Effector memory CD8-positive, alpha-beta T cell (primary cell): Measurements from ENCODE around the gene KRT3.

Experiments
- ATAC-seq: fragments of 150-1000 bp; cut with Tn5 transposase; replicated peaks from 2 replicates; pipeline ENCODE4 v1.10.0; 2021; ENCODE audit warnings: mild to moderate bottlenecking, moderate library complexity
- DNase-seq, 3 experiments: peaks; one replicate each; pipeline ENCODE4 v3.0.0; 2021
- H3K27ac Mint-ChIP-seq, 2 donors: one replicate each; pipeline ENCODE4 v1.8.0; 2022; ENCODE audit warnings: mild to moderate bottlenecking in 2 of 2, mixed read lengths in 2 of 2, moderate library complexity in 2 of 2
- H3K27me3 Mint-ChIP-seq, 2 donors: one replicate each; pipeline ENCODE4 v1.8.0; 2022; ENCODE audit warnings: mixed read lengths in 2 of 2
- H3K36me3 Mint-ChIP-seq: one replicate; pipeline ENCODE4 v1.8.0; 2022; ENCODE audit warnings: mild to moderate bottlenecking, moderate library complexity, mixed read lengths; ENCODE audit not compliant: insufficient read depth
- H3K4me1 Mint-ChIP-seq, 2 donors: one replicate each; pipeline ENCODE4 v1.8.0; 2022; ENCODE audit warnings: low read depth in 2 of 2, mixed read lengths in 2 of 2
- H3K4me3 Mint-ChIP-seq, 2 donors: one replicate each; pipeline ENCODE4 v1.8.0; 2022; ENCODE audit warnings: mild to moderate bottlenecking in 2 of 2, mixed read lengths in 2 of 2, moderate library complexity in 2 of 2
- H3K9me3 Mint-ChIP-seq, 2 donors: one replicate each; pipeline ENCODE4 v1.8.0; 2022; ENCODE audit warnings: mixed read lengths in 2 of 2

KRT3 gene

DNA sequence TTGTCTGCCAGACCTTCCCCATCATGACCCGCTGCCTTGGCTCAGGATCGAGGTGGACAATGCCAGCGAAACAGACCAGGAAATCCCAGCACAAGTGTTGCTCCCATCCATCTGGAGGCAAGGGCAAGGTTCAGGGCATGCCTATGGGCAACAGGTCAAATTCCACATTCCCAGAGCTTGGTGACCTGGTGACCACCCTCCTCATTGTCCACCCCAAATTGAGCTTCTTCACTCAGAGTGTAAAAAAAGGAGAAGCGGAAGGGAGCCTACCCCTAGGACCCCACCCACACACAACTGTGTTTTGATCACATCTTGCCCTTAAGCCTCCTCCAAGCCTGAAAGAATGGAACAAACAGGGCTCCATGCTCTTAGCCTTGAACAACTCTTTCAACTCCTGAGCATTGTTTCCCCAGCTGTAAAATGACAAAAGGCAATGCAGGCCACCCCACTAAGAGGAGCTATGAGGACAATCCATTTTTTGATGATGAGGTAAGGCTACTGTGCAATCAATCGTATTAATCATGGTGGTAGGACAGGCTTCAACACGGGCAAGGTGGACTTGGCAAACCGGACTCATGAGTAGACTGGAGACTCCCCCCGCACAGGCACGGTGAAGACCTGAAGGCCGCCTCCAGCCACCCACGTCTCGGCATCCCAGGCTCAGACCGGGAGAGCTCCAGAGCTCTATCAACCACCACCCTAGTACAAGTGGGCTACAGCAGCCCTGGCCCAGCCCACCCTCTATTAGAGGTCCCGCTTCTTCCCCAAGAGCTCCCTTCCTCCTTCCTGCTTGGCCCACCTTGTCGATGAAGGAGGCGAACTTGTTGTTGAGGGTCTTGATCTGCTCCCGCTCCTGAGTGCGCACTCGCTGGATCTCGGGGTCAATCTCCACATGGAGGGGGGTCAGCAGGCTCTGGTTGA, 37.3 kb upstream of the KRT3 start:
- Mint-ChIP-seq H3K36me3 (peaks cover 2% of the 10 kb centered on the region), H3K27ac (peak overlapping the region in 1 of 2 donors; percentile 44), H3K27me3 (peaks cover 0 to 40% of the 10 kb centered on the region in 2 donors), H3K4me3 (no peak overlapping the region), H3K4me1 (peaks cover 15 to 18% of the 10 kb centered on the region in 2 donors), H3K9me3 (no peaks in the 10 kb centered on the region)
- ATAC-seq (no peak), DNase-seq (no peak)

DNA sequence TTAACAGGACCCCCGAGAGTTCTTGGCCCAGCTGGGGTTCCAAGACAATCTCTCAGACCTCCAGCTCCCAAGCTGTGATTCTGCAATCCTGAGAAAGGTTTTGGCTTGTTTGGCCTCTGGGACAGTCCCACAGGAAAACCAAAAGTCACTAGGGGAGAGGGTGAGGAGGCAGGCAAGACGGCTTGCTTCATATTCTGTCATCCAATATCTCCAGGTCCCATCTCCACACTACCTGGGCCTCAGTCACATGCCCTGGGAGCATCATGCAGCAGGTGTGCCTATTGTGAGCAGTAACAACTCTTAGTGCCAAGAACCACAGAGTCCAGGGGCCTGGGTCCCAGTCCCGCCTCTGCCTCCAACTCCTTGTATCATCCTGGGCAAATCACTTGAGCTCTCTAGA, 36.5 kb upstream of the KRT3 start:
- peaks cover 0 to 32% of the 10 kb centered on the region in 2 donors for H3K27me3 Mint-ChIP-seq
- no peak for DNase-seq
- no peak overlapping the region for H3K4me3 Mint-ChIP-seq
- H3K4me1 Mint-ChIP-seq = peaks cover 15 to 17% of the 10 kb centered on the region in 2 donors
- no peak overlapping the region for H3K27ac Mint-ChIP-seq
- H3K9me3 Mint-ChIP-seq = no peaks in the 10 kb centered on the region
- H3K36me3 Mint-ChIP-seq = peaks cover 2% of the 10 kb centered on the region
- no peak for ATAC-seq

DNA sequence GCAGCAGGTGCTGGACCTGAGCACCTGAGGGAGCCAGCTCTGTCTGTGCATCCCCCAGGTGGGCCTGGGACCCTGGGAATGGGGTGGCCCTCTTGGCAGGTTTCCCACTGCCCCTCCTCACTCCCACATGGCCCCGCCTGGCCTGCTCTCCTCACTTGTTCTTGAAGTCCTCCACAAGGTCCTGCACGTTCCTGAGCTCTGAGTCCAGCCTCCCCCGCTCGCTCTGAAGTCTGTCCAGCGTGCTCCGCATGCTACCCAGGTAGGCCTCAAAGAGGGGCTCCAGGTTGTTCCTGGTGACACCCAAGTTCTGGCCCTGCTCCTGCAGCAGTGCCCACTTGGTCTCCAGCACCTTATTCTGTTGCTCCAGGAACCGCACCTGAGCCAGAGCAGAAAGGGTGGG, 35.3 kb upstream of the KRT3 start:
- ATAC-seq (no peak), DNase-seq (no peak)
- Mint-ChIP-seq H3K4me3 (no peak overlapping the region), H3K27me3 (peaks cover 0 to 22% of the 10 kb centered on the region in 2 donors), H3K27ac (peak overlapping the region in 1 of 2 donors; percentile 6), H3K36me3 (peaks cover 2% of the 10 kb centered on the region), H3K4me1 (peaks cover 4 to 8% of the 10 kb centered on the region in 2 donors), H3K9me3 (no peaks in the 10 kb centered on the region)

DNA sequence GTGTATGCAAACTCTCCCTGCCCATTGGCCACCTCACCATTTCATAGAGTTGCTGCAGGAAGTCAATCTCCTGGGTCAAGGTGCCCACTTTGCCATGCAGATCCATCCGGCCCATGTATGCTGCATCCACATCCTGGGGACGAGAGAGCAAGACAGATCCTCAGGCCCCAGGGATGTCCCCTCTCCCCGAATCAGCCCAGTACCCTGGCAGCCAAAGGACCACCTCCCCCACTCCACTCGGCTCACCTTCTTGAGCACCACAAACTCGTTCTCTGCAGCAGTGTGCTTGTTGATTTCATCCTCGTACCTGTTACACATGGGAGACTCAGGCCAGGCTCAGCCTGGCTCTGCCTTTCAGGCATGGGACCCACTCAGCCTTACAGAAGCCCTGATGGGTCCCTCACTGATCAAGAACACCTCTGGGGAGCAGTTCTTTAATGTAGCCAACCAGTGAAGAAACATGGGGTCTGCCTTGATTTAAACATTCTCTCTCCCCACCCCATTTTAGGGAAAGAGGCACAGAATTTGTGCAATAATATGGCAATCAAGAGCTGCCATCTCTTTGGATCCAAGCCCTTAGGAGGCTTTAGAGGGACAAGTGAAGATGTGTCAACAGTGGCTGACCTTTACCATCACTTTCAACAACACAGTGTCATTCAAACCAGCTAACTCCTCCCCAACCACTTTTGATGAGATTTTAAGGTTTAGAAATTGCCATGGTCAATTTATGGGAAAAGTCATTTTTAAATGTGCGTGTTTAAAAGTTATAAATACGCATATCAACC, 34.3 kb upstream of the KRT3 start:
- no peaks in the 10 kb centered on the region for H3K4me1 Mint-ChIP-seq
- peaks cover 2% of the 10 kb centered on the region for H3K36me3 Mint-ChIP-seq
- H3K27ac Mint-ChIP-seq = peak overlapping the region in 1 of 2 donors; percentile 6
- H3K27me3 Mint-ChIP-seq = peaks cover 0 to 22% of the 10 kb centered on the region in 2 donors
- no peak overlapping the region for H3K4me3 Mint-ChIP-seq
- no peak for ATAC-seq
- H3K9me3 Mint-ChIP-seq = no peaks in the 10 kb centered on the region
- DNase-seq = no peak

DNA sequence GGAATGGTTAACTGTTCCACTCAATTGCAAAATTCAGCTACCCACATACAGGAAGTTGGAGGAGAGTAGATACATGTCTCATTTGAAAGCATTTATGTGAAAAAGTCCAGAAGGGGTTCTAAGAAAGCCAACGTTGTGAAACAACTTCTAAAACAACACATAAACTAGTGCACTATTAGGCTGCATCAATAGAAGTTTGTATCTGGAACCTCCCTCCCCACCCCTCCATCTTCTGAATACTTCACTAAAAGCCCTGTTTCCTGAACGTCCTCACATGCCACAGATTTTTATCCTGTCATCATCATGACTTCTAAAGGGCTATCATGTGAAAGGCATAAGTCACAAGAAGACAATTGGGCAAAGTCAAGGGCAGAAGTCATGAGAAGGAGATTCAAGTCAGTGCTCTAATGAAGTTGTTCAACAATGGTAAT, 32.7 kb upstream of the KRT3 start:
- Mint-ChIP-seq H3K9me3 (no peaks in the 10 kb centered on the region), H3K27me3 (peaks cover 0 to 27% of the 10 kb centered on the region in 2 donors)

DNA sequence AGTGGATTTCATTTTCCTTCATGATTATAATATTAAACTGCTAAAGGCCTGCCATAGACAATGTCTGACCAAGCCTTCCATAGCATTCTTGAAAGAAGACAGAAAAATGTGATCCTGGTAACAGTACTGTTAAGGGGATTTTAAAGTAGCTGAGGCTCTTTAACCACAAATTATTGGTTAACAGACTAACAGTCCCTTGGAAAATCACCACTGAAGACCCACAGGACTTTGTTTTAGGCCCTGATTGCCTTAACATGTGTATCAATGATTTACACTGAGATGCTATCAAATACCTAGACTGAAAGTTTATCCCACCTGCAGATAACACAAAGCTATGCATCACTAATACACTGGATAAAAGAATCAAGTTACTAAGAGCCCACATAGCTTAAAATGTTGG, 32.2 kb upstream of the KRT3 start:
- Mint-ChIP-seq H3K27me3 (peaks cover 3 to 30% of the 10 kb centered on the region in 2 donors), H3K4me1 (no peaks in the 10 kb centered on the region), H3K9me3 (no peaks in the 10 kb centered on the region), H3K4me3 (no peak overlapping the region), H3K36me3 (peaks cover 2% of the 10 kb centered on the region), H3K27ac (no peak overlapping the region)
- ATAC-seq = no peak
- DNase-seq = no peak

More for the DNA sequence above, 32.7 kb upstream of the KRT3 start:
- Mint-ChIP-seq H3K4me1 (no peaks in the 10 kb centered on the region), H3K36me3 (peaks cover 2% of the 10 kb centered on the region), H3K4me3 (no peak overlapping the region), H3K27ac (no peak overlapping the region)
- DNase-seq (no peak), ATAC-seq (no peak)

DNA sequence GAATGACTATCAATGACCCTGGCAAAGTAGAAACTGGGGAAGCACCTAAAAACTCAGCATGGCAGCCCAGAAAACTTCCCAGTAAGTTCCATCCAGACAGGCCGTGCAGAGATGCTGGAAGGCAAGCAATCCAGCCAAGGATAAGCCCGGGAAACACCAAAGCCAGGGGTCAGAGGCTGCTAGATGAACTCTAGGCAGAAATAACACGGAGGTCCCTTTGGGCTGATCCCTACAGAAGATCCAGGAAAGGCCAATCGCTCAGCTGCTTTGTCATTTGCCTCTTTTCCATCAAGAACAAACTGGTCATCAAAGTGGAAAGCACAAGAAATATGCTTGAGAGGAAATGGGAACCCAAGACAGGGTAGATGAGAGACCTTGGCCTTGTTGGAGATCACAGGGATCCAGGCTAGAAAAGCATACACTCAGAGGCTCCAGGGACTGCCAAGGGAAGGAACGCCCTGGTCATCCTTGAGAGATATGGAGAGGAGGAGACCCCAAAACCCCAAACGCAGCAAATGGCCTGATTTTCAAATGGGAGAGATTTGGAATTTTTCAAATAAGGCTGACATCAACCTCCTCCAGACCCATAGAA, 31.7 kb upstream of the KRT3 start:
- H3K36me3 Mint-ChIP-seq = peaks cover 2% of the 10 kb centered on the region
- no peak for DNase-seq
- H3K9me3 Mint-ChIP-seq = no peaks in the 10 kb centered on the region

DNA sequence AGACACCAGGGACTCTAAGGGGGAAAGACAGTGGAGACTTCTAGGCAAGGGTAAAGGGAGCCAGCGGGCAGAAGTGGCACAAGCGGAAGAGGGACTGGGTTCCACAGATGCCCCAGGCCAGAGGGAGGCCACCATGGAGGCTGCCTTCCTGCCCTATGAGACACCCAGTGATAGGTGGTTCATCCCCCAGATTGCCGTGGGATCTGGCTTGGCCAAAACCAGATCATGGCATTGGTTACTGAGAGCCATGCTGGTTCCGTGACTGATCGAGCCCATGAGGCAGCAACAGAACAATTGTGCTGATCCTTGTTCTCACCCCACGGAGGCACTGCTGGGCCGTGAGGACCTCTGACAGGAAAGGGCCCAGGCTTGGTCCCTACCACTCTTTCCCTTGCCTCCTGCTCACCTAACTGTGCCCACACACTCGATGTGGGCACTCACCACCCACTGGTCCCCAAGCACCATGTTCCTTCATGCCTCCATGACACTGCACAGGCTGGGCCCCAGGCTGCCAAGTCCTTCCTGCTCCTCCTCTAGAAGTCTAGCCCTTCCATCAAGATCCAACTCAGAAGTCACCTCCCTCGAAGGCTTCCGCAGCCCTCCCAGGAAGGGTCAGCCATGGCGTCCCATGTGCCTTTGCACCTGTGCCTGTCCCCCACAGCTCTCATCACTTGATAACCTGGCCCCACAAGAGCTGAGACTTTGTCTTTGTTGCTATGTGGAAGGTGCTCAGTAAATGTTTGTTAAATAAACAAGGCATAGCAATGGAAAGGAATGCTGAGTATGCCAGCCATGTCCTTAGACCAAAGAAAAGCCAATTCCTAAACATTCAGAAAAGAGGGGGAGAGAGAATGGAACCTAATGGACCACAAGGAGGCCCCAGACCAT, 30.9 kb upstream of the KRT3 start:
- no peak overlapping the region for H3K27ac Mint-ChIP-seq
- H3K27me3 Mint-ChIP-seq = peaks cover 7 to 29% of the 10 kb centered on the region in 2 donors
- no peak overlapping the region for H3K4me3 Mint-ChIP-seq
- no peak for DNase-seq
- H3K36me3 Mint-ChIP-seq = peaks cover 5% of the 10 kb centered on the region
- no peak for ATAC-seq
- H3K9me3 Mint-ChIP-seq = no peaks in the 10 kb centered on the region
- no peaks in the 10 kb centered on the region for H3K4me1 Mint-ChIP-seq

More for the DNA sequence above, 31.7 kb upstream of the KRT3 start:
- H3K27ac Mint-ChIP-seq = no peak overlapping the region
- H3K4me1 Mint-ChIP-seq = no peaks in the 10 kb centered on the region
- no peak overlapping the region for H3K4me3 Mint-ChIP-seq
- peaks cover 7 to 30% of the 10 kb centered on the region in 2 donors for H3K27me3 Mint-ChIP-seq
- no peak for ATAC-seq

DNA sequence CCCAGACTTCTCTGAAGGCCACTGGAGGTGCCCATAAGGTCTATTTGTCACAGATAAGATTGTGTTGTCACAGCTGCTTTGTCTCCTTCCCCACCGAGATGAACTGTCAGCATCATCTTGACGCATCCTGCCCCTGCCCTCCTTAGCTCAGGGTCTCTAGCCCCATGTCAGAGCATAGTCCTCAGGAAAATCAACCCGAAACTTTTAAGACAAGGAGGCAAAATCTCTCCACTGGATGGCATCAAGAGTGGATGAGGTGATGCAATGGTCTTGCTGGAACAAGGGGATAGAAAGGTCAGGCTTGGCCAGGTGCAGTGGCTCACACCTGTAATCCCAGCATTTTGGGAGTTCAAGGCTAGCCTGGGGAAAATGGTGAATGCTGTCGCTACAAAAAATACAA, 30.0 kb upstream of the KRT3 start:
- Mint-ChIP-seq H3K4me1 (no peaks in the 10 kb centered on the region), H3K36me3 (peaks cover 5% of the 10 kb centered on the region), H3K27me3 (peaks cover 7 to 32% of the 10 kb centered on the region in 2 donors), H3K4me3 (no peak overlapping the region), H3K9me3 (no peaks in the 10 kb centered on the region), H3K27ac (no peak overlapping the region)
- no peak for DNase-seq
- no peak for ATAC-seq

DNA sequence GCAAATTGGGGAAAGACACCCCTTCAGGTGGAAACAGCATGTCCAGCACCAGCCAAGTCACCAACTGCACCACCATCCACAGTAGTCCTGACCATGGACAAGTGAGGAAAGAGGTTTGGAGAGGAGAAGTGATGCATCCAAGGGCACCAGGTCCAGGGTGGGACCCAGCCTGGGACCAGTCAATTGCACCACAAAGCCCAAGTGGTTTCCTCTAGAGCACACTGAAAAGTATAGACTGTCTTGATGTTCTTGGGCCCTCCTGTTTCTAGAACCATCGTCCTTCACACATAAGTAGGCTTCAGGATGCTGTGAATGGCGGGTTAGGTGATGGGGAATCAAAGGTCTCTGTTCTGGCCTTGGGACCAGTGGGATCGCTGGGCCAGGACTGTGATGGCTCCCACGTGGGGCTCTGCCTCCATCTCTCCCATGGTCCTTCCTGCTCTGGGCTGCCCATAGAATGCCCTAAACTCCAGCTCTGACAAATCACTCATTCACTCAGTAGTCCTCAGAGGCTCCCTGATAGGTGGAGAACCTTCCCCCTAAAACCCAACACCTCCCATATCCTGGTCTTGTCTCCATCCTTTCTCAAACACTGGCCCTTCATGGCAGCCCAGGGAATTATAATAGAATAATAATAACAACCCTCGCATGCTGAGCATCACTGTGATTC, 29.0 kb upstream of the KRT3 start:
- Mint-ChIP-seq H3K4me1 (no peaks in the 10 kb centered on the region), H3K4me3 (no peak overlapping the region), H3K27ac (no peak overlapping the region), H3K9me3 (no peaks in the 10 kb centered on the region), H3K27me3 (peaks cover 7 to 37% of the 10 kb centered on the region in 2 donors), H3K36me3 (peaks cover 3% of the 10 kb centered on the region)
- ATAC-seq (no peak), DNase-seq (no peak)

DNA sequence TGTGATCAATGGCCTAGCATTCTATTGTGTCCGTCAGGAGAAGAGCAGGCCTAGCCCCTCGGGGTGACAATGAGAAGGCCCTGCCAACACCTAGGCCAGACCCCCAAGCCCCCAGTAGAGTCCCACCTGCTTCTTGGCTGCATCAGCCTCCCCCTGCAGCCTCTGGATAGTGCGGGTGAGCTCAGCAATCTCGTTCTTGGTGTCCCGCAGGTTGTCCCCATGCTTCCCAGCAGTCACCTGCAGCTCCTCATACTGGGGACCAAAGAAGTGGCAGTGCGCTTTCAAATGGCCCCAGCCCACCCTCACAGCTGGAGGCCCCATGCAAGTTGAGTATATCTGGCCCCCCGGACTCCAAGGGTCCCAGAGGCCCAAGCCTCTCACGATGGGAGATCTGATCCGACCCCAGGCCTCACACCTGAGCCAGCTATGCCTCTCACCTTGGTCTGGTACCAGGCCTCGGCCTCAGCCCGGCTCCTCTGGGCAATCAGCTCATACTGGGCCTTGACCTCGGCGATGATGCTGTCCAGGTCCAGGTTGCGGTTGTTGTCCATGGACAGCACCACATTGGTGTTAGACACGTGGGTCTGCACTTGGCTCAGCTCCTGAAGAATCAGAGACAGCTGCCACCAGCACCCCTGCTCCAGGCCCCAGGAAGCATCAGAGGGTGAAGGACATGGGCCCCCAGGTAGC, 28.0 kb upstream of the KRT3 start:
- H3K27me3 Mint-ChIP-seq = peaks cover 7 to 45% of the 10 kb centered on the region in 2 donors
- DNase-seq = no peak
- H3K4me3 Mint-ChIP-seq = no peak overlapping the region
- no peak overlapping the region for H3K27ac Mint-ChIP-seq
- no peak for ATAC-seq
- no peaks in the 10 kb centered on the region for H3K4me1 Mint-ChIP-seq
- H3K36me3 Mint-ChIP-seq = peaks cover 3% of the 10 kb centered on the region
- no peaks in the 10 kb centered on the region for H3K9me3 Mint-ChIP-seq
